Measurements from ENCODE around the gene HDAC4.

The HDAC4 gene

DNA sequence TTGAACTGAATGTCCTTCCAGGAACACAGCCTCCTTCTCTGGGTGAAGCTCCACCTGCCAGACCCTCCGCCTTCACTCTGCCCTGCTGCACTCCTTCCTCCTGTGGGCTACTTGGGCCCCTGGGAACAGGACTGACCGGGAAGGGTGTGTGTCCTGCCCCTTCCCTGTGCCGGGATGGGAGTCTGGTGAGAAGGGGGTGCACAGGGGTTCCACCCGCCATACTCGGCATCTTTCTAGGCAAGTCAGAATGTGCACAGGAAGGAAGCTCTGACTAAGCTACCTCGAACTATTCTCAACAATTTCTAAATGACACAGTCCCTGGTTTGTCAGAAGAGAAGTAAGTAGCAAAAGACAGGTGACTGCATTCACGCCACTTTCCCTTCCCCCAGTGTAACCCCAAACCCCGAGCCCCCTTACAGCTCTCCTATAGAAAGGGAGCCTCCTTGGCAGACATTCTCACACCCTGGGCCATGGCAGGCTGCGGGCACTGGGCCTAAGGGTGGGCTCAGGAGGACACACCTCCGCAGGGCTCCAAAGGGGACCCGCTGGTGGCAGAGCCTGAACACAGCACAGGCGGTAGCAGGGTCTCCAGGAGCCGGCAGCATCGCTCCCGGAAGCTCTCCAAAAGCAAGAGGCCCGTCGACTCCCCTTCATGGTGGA is 184.1 kb downstream of the HDAC4 start:
- no peaks in the 10 kb centered on the region for H3K36me3 ChIP-seq (ENCODE audit: insufficient read depth, low read length)
- H3K4me1 ChIP-seq (ENCODE audit: insufficient read depth, low read length), result peaks cover 6% of the 10 kb centered on the region
- H3K9me3 ChIP-seq (ENCODE audit: control insufficient read depth, insufficient read depth, low read length), result no peaks in the 10 kb centered on the region
- no peak overlapping the region for H3K9ac ChIP-seq (ENCODE audit: low read depth, low read length)

DNA sequence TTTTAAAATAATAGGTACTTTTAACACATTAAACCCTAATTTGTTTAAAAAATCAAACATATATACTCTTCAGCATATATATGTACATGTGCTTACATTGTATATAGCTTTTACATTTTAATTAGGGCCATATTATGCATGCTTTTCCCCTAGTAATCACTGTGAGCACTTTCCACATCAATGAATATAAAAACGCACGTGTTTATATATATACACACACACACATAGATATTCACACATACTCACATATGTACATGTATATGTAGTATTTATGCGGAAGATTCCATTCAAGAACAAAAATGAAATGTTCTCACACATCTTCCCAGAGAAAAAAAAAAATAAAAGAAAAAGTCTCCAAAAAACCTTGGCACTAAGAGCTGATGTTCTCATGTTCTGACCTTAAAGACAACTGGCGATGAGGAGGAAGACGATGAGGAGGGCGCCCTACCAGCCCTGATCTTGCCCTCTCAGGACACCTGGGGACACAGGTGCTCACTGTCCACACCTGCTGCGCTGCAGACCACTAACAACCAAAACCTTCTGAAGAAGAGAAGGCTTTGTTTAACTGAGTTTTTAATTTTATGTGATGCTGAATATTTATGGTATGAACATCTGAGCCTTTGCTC is 184.7 kb downstream of the HDAC4 start:
- no peaks in the 10 kb centered on the region for H3K9me3 ChIP-seq (ENCODE audit: control insufficient read depth, insufficient read depth, low read length)
- peaks cover 6% of the 10 kb centered on the region for H3K4me1 ChIP-seq (ENCODE audit: insufficient read depth, low read length)
- no peak overlapping the region for H3K9ac ChIP-seq (ENCODE audit: low read depth, low read length)
- no peaks in the 10 kb centered on the region for H3K36me3 ChIP-seq (ENCODE audit: insufficient read depth, low read length)

DNA sequence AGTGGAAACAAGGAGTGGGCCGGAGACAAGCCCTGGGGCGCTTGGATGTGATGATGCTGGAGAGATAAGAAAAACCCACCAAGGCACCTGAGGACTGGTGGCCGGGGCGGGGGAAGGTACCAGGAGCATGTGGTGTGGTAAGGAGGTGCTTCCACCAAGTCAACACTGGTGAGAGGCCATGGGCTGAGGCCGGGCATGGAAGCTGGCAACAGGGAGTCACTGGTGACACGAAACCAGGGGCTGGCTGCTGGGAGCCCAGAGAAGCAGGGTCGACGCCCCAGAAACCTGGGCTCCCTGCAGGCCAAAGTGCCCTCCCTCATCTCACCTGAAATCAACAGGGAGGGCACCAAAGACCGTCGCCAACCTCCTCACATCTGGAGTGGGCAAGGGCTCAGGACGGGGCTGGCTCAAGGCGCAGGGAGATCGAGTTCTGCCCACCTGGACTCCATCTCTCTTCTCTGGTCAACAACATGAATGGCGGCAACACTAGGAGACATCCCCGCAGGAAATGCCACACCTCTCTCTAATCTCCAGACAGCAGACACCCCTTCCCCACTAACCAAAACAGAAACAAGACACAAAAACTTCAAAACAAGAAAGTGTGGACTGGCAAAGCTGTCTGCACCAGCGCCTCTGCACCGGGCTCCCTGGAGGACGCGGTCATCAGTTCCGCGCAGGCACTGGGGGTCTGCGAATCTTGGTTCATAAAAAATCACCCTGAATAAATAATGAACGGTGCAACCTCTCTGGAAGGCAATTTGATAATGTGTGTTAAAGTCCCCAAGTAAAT is 185.5 kb downstream of the HDAC4 start:
- no peaks in the 10 kb centered on the region for H3K9me3 ChIP-seq (ENCODE audit: control insufficient read depth, insufficient read depth, low read length)
- no peak overlapping the region for H3K9ac ChIP-seq (ENCODE audit: low read depth, low read length)
- H3K4me1 ChIP-seq (ENCODE audit: insufficient read depth, low read length), result peaks cover 8% of the 10 kb centered on the region
- H3K36me3 ChIP-seq (ENCODE audit: insufficient read depth, low read length), result no peaks in the 10 kb centered on the region

DNA sequence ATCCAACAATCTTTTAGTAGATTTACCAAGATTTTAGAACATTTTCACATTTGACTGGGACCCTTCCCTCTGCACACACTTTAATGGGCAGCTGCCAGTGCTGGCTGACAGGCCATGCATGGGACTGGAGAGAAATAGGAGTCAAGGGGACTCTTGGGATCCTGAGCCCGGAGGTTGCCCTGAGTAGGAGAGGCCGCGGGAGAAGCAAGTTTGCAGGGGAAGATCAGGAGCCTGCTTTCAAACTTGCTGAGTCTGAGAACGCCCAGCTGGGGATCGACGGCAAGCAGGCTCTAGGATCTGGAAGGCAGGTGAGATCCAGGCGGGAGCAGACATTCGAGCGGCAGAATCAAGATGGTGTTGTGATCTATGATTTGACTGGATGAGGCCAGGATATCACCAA is 186.1 kb downstream of the HDAC4 start:
- Histone ChIP-seq H3K4me1 (ENCODE audit: insufficient read depth, low read length) (peaks cover 10% of the 10 kb centered on the region), H3K9me3 (ENCODE audit: control insufficient read depth, insufficient read depth, low read length) (no peaks in the 10 kb centered on the region), H3K9ac (ENCODE audit: low read depth, low read length) (no peak overlapping the region), H3K36me3 (ENCODE audit: insufficient read depth, low read length) (no peaks in the 10 kb centered on the region)

DNA sequence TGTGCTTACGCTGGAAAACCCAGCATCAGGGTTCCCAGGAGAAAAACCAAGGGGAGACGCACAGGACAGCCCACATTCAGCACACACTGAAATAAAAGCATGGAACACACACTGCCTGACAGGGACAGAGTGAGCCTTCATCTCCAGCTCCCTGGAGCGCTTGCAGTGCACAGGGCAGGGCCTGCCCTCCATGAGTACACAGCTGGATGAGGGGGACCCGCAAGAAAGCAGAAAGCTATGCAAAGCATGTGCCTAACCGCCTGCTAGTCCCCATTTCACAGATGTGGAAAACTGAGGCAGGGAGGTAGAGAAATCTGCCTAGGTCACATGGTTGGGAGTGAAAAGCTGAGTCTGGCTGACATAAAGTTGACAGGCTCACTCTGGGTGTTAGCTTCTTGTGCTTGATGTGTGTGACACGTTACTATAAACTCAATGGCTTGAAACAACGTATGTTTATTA is 187.1 kb downstream of the HDAC4 start:
- no peaks in the 10 kb centered on the region for H3K9me3 ChIP-seq (ENCODE audit: control insufficient read depth, insufficient read depth, low read length)
- no peak overlapping the region for H3K9ac ChIP-seq (ENCODE audit: low read depth, low read length)
- H3K36me3 ChIP-seq (ENCODE audit: insufficient read depth, low read length), result no peaks in the 10 kb centered on the region
- peaks cover 10% of the 10 kb centered on the region for H3K4me1 ChIP-seq (ENCODE audit: insufficient read depth, low read length)

DNA sequence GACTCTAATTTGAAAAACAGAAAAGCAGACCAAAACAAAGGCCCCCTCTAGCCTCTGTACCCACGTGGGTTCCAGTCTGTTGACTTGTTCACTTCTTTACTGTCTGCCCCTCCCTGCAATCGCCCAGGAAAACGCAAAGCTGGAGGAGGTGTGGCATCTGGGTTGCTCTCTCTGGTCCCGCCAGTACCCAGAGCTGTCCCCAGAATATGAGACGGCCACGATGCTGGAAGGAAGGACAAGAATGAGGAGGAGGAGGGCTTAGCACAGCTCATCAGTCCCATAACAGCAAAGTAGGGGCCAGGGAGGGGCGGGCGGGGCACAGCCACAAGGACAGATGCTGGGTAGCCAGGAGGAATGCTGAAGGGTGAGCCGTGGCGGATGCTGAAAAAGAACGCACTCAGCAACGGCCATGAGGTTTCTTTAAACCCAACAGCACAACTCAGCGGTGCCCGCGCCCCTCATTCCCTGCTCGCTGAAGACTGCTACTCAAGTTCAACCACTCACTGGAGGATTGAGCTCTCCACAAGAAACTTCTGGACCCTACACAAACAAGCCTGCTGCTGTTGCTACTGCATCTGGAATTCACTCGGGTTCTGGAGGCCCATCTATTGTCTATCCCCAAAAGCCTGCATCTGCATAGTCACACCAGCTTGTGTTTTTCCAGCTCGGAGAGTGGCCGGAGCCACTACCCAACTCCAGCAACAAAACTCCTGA is 187.7 kb downstream of the HDAC4 start:
- H3K9ac ChIP-seq (ENCODE audit: low read depth, low read length), result no peak overlapping the region
- H3K4me1 ChIP-seq (ENCODE audit: insufficient read depth, low read length), result peaks cover 14% of the 10 kb centered on the region
- no peaks in the 10 kb centered on the region for H3K9me3 ChIP-seq (ENCODE audit: control insufficient read depth, insufficient read depth, low read length)
- H3K36me3 ChIP-seq (ENCODE audit: insufficient read depth, low read length), result no peaks in the 10 kb centered on the region

DNA sequence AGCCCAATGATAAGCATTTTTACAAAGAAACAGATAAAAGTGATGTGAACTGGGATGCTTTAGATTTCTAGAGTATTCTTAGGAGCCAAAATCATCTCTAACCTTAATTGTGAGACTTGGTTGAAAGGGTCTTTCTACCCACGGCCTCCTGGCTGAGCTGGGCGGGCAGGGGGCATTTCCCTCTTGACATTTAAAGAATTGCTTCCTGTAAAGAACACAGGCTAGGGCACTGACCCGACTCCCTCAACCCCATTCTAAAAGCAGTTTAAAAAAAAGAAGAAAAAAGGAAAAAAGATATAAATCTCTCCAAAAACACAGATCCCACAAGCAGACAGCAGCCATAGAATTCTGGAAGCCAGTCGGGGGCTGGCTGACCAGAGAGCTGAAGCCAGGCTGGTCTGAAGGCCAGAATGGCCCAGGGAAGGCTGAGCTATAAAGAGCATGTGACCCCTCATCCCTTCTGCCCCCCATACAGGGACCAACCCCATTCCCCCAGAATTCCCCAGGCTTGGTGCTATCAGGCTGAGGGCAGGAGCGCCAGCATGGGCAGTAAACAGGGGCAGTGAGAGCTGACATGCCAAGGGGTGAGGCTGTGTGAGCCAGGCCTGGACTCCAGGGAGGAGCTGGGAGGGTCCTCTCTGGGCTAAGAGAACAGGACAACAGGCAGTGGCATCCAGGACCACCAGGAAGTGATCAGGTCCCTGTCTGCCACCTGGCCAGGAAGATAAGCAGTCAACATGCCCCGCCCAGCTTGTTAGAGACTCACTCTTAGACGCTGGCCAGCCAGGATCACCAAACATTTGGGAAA is 188.5 kb downstream of the HDAC4 start:
- peaks cover 14% of the 10 kb centered on the region for H3K4me1 ChIP-seq (ENCODE audit: insufficient read depth, low read length)
- no peaks in the 10 kb centered on the region for H3K9me3 ChIP-seq (ENCODE audit: control insufficient read depth, insufficient read depth, low read length)
- H3K36me3 ChIP-seq (ENCODE audit: insufficient read depth, low read length), result no peaks in the 10 kb centered on the region
- no peak overlapping the region for H3K9ac ChIP-seq (ENCODE audit: low read depth, low read length)

DNA sequence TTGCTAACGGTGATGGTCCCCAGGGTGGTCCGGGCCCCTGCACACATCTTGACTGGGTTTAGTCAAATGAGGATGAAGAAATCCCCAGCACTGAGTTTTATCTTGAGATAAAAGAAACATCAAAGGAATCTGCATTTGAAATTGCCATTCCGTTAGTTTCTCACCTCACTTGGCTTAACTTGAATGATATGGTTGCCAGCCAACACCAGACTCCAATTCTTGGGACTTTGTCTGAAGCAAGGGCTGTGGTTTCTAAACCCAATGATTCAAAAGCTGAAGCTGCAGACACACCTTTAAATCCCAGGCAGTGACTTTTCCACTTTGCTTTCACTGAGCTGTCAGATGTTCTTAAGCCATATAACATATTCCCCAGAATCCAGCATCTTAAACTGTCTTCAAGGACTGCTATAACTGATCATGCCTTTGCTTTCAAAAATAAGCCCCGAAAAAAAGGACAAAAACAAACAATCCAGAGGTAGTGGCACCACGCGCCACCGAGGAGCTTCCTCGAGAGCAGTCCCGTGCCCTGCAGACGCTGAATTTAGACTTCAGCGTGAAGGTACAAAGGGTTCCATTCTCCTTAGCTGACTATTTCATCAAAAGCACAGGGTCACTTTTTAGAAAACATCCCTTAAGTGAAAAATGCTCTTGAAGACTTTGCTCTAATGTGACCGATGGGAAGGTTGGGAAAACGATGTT is 189.3 kb downstream of the HDAC4 start:
- Histone ChIP-seq H3K9ac (ENCODE audit: low read depth, low read length) (no peak overlapping the region), H3K9me3 (ENCODE audit: control insufficient read depth, insufficient read depth, low read length) (no peaks in the 10 kb centered on the region), H3K4me1 (ENCODE audit: insufficient read depth, low read length) (peaks cover 14% of the 10 kb centered on the region), H3K36me3 (ENCODE audit: insufficient read depth, low read length) (no peaks in the 10 kb centered on the region)

DNA sequence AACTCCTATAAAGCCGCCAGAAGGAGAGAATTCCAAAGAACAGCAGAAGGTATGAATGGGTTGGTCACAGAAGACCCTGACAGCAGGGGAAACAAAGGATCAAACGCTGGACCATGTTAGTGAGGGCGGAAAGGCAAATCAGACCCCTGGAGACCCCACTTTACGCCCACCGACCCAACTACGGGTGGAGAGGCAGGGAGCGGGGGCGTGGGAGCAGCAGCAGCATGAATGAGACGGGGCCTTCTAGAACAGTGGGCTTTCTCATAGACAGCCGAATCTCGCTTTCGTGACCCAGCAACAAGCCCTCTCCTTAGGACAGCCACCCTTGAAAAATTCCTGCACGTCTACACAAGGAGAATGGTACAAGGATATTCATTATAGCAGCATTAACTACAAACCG is 191.0 kb downstream of the HDAC4 start:
- no peaks in the 10 kb centered on the region for H3K36me3 ChIP-seq (ENCODE audit: insufficient read depth, low read length)
- no peaks in the 10 kb centered on the region for H3K9me3 ChIP-seq (ENCODE audit: control insufficient read depth, insufficient read depth, low read length)
- H3K9ac ChIP-seq (ENCODE audit: low read depth, low read length), result no peak overlapping the region
- H3K4me1 ChIP-seq (ENCODE audit: insufficient read depth, low read length), result peaks cover 14% of the 10 kb centered on the region

DNA sequence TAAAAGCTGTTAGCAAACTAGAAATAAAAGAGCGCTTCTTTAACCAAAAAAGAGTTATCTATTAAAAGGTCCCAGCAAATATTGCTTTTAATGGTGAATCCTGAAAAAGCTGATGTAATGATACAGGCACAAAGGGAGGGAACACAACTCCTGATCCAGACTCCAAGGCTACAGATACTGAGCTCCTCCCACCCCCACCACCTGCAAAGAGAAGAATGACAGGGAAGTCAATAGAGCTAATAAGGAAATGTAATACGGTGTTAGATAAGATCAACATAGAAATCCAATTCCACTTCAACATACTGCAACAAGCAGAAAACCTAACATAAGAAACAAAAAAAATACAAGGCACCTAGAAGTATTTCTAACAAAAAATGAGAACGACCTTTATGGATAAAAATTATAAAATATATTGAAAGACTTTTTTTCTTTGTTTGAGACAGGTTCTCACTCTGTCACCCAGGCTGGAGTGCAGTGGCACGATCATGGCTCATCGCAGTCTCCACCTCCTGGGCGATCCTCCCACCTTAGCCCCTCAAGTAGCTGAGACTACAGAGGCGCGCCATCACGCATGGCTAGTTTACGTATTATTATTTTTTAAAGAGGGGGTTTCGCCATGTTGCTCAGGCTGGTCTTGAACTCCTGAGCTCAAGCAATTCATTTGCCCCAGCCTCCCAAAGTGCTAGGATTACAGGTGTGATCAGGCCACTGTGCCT is 192.2 kb downstream of the HDAC4 start:
- peaks cover 14% of the 10 kb centered on the region for H3K4me1 ChIP-seq (ENCODE audit: insufficient read depth, low read length)
- no peak overlapping the region for H3K9ac ChIP-seq (ENCODE audit: low read depth, low read length)
- H3K9me3 ChIP-seq (ENCODE audit: control insufficient read depth, insufficient read depth, low read length), result no peaks in the 10 kb centered on the region
- H3K36me3 ChIP-seq (ENCODE audit: insufficient read depth, low read length), result no peaks in the 10 kb centered on the region

DNA sequence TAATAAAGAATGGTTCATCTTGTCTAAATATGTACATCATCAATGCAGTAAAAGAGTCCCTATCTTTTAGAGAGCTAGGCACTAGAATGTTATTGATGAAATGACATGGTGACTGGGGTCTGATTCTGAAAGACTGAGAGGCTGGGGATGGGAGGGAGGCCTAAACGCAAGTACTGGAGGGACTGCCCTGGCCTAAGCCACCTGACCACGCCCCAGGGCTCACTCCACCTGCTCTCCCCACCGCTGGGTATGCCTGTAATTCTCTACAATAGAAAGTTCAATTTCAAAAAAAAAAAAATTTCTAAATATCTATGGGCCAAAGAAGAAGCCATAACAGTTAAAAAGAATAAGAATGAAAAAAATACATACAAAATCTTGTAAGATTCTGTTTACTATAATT is 194.0 kb downstream of the HDAC4 start:
- Histone ChIP-seq H3K4me1 (ENCODE audit: insufficient read depth, low read length) (peaks cover 11% of the 10 kb centered on the region; the same call in 1 of the 2 replicates), H3K9me3 (ENCODE audit: control insufficient read depth, insufficient read depth, low read length) (no peaks in the 10 kb centered on the region), H3K36me3 (ENCODE audit: insufficient read depth, low read length) (no peaks in the 10 kb centered on the region), H3K9ac (ENCODE audit: low read depth, low read length) (no peak overlapping the region)

DNA sequence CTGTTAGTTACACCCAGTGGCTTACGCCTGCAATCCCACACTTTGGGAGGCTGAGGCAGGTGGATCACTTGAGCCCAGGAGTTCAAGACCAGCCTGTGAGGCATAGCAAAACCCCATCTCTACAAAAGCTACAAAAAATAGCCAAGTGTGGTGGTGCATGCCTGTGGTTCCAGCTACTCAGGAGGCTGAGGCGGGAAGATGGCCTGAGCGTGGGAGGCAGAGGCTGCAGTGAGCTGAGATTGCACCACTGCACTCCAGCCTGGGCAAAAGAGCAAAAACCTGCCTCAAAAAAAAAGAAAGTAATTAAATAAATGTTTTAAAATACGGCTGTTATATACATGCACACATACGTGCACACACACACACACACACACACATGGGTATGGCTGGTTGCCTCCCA is 194.8 kb downstream of the HDAC4 start:
- Histone ChIP-seq H3K9me3 (ENCODE audit: control insufficient read depth, insufficient read depth, low read length) (no peaks in the 10 kb centered on the region), H3K4me1 (ENCODE audit: insufficient read depth, low read length) (peaks cover 14% of the 10 kb centered on the region; the same call in 1 of the 2 replicates), H3K36me3 (ENCODE audit: insufficient read depth, low read length) (no peaks in the 10 kb centered on the region), H3K9ac (ENCODE audit: low read depth, low read length) (no peak overlapping the region)
